Smooth muscle cell (in vitro differentiated cells): ENCODE measurements around the gene LRP1. TPM values are rescaled to one million over a fixed set of nuclear protein-coding genes. Genes with fewer than 3 reads are reported as not detected.

ENCODE experiments used
- DNase-seq: peaks from one replicate; lab custom pipeline; 2025; ENCODE audit not compliant: unreplicated experiment; lab: John Stamatoyannopoulos, UW
- H2AFZ ChIP-seq: fragments of 200-600 bp; sonication (generic); 2 replicates; pipeline ENCODE4 v1.6.0; 2016; ENCODE audit warnings: antibody characterized with exemption, low read depth, mild to moderate bottlenecking
- H3F3A ChIP-seq: fragments of 200-600 bp; sonication (generic); 2 replicates; pipeline ENCODE4 v1.6.0; 2017; ENCODE audit warnings: antibody characterized with exemption, low read depth
- H3K27ac ChIP-seq: fragments of 200-600 bp; sonication (generic); 2 replicates; pipeline ENCODE4 v1.5.1; 2016; ENCODE audit warnings: low read depth, mild to moderate bottlenecking
- H3K27me3 ChIP-seq: fragments of 200-600 bp; sonication (generic); 2 replicates; pipeline ENCODE4 v1.6.1; 2016; ENCODE audit warnings: low read depth, mild to moderate bottlenecking
- H3K36me3 ChIP-seq: fragments of 200-600 bp; sonication (generic); 2 replicates; pipeline ENCODE4 v1.5.1; 2016; ENCODE audit warnings: low read depth
- H3K4me1 ChIP-seq: fragments of 200-600 bp; sonication (generic); 2 replicates; pipeline ENCODE4 v1.5.1; 2016; ENCODE audit warnings: low read depth
- H3K4me2 ChIP-seq: fragments of 200-600 bp; sonication (generic); 2 replicates; pipeline ENCODE4 v1.6.0; 2016; ENCODE audit warnings: mild to moderate bottlenecking
- H3K4me3 ChIP-seq: fragments of 200-600 bp; sonication (generic); 2 replicates; pipeline ENCODE4 v1.5.1; 2016; ENCODE audit warnings: mild to moderate bottlenecking
- H3K79me2 ChIP-seq: fragments of 200-600 bp; sonication (generic); 2 replicates; pipeline ENCODE4 v1.6.0; 2016; ENCODE audit warnings: low read depth, mild to moderate bottlenecking
- H3K9ac ChIP-seq: fragments of 200-600 bp; sonication (generic); 2 replicates; pipeline ENCODE4 v1.6.0; 2016; ENCODE audit warnings: low read depth
- H3K9me3 ChIP-seq: fragments of 200-600 bp; sonication (generic); replicated peaks from 2 replicates; pipeline ENCODE4 v1.5.1; 2016; ENCODE audit warnings: low read depth
- H4K20me1 ChIP-seq: fragments of 200-600 bp; sonication (generic); 2 replicates; pipeline ENCODE4 v1.6.0; 2016; ENCODE audit warnings: low read depth
- WGBS: methylation state at CpG from one replicate; pipeline ENCODE4 v1.1.7; 2016; ENCODE audit warnings: low lambda C conversion rate; 5-methylcytosine and 5-hydroxymethylcytosine counted together
- polyA plus RNA-seq: library from polyadenylated mRNA; unstranded; fragments of >200 nt; fragmentation: Nextera tagmentation; extraction: Ambion mirVana; gene quantifications from 2 replicates; pipeline ENCODE4 v1.2.1, GENCODE V29; 2016
- total RNA-seq: library from RNA; depleted of rRNA; stranded (reverse); fragments of >200 nt; gene quantifications from 2 replicates; pipeline ENCODE4 v1.2.3, GENCODE V29; 2014
- TF ChIP-seq, protein P1 (sequence below): fragments of 200-600 bp; sonication (generic); IDR thresholded peaks from 2 replicates; pipeline ENCODE4 v1.5.1; 2017; ENCODE audit warnings: borderline replicate concordance, mild to moderate bottlenecking, antibody characterized with exemption; ENCODE audit not compliant: insufficient read depth, poor library complexity, severe bottlenecking

The LRP1 gene
- total and polyA plus RNA-seq, 2 experiments from 2014 or later = 75.3 to 95.4 TPM

DNA sequence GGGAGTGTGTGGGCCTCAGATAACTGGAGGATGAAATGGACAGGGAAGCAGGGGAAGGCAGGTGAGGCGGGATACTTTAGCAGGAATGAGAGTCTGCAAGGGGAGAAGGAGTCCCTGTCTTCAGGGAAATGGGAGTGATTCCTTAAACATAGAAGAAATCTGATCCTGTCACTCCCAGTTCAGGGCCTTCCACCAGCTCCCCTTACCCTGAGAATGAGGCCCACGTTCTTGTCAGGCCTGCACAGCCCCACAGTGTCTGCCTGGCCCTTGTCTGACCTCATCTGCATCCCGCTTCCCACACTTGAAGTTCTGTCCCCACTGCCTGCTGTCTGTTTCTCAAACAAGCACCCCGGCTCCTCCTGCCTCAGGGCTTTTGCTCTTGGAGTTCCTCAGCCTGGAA, 31.8 kb downstream of the LRP1 start:
- peaks cover 91% of the 10 kb centered on the region for H4K20me1 ChIP-seq
- peaks cover 9% of the 10 kb centered on the region for H3K79me2 ChIP-seq
- H2AFZ ChIP-seq = no peak overlapping the region
- H3K9ac ChIP-seq = no peak overlapping the region
- DNase-seq = no peak
- H3K4me3 ChIP-seq = no peak overlapping the region
- no peaks in the 10 kb centered on the region for H3K4me1 ChIP-seq
- WGBS = 98% methylated on average over 4 of the region's 4 CpGs
- TF ChIP-seq, protein P1, sequence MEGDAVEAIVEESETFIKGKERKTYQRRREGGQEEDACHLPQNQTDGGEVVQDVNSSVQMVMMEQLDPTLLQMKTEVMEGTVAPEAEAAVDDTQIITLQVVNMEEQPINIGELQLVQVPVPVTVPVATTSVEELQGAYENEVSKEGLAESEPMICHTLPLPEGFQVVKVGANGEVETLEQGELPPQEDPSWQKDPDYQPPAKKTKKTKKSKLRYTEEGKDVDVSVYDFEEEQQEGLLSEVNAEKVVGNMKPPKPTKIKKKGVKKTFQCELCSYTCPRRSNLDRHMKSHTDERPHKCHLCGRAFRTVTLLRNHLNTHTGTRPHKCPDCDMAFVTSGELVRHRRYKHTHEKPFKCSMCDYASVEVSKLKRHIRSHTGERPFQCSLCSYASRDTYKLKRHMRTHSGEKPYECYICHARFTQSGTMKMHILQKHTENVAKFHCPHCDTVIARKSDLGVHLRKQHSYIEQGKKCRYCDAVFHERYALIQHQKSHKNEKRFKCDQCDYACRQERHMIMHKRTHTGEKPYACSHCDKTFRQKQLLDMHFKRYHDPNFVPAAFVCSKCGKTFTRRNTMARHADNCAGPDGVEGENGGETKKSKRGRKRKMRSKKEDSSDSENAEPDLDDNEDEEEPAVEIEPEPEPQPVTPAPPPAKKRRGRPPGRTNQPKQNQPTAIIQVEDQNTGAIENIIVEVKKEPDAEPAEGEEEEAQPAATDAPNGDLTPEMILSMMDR = no peak
- H3K27me3 ChIP-seq = no peaks in the 10 kb centered on the region
- peaks cover 10% of the 10 kb centered on the region for H3F3A ChIP-seq
- no peak overlapping the region for H3K27ac ChIP-seq
- no peaks in the 10 kb centered on the region for H3K9me3 ChIP-seq
- H3K36me3 ChIP-seq = peaks cover 10% of the 10 kb centered on the region
- no peak overlapping the region for H3K4me2 ChIP-seq

- Histone ChIP-seq H3K27me3 (no peaks in the 10 kb centered on the region), H3K79me2 (peaks cover 9% of the 10 kb centered on the region), H4K20me1 (peaks cover 87% of the 10 kb centered on the region), H3K4me3 (no peak overlapping the region), H3K4me1 (no peaks in the 10 kb centered on the region), H3K36me3 (peaks cover 5% of the 10 kb centered on the region), H3K4me2 (no peak overlapping the region), H2AFZ (no peak overlapping the region), H3K9me3 (no peaks in the 10 kb centered on the region), H3K9ac (no peak overlapping the region), H3F3A (peaks cover 13% of the 10 kb centered on the region), H3K27ac (no peak overlapping the region)
- TF ChIP-seq, protein P1 = no peak
- WGBS = 97% methylated on average over 14 of the region's 14 CpGs
- no peak for DNase-seq
These were observed 32.5 kb downstream of the LRP1 start for GRCh38 chr12:57160741-57161140.

DNA sequence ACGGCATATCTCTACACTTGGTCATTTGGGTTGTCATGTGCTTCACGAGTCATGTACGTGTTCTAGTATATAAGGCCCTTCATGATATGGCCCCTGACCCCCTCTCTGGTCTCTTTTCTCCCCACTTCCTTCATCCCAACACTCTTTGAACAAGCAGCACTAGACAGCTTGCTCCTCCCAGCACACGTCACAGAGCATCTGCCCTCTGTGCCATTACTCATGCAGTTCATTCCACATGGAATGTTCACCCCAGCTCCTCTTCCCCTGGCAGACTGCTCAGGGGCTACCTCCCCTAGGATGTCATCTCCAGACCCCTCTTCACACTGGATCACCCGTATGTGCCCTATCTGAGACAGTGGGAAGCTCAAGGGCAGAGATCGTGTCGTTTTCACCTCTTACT, 33.2 kb downstream of the LRP1 start:
- TF ChIP-seq, protein P1 = no peak
- Histone ChIP-seq H3K4me1 (no peaks in the 10 kb centered on the region), H3K9me3 (no peaks in the 10 kb centered on the region), H3K79me2 (peaks cover 9% of the 10 kb centered on the region), H3F3A (peaks cover 13% of the 10 kb centered on the region), H3K4me3 (no peak overlapping the region), H2AFZ (no peak overlapping the region), H3K27ac (no peak overlapping the region), H3K9ac (no peak overlapping the region), H3K36me3 (peaks cover 4% of the 10 kb centered on the region), H3K27me3 (no peaks in the 10 kb centered on the region), H4K20me1 (peaks cover 87% of the 10 kb centered on the region), H3K4me2 (no peak overlapping the region)
- no peak for DNase-seq
- WGBS = 94% methylated on average over 7 of the region's 7 CpGs

DNA sequence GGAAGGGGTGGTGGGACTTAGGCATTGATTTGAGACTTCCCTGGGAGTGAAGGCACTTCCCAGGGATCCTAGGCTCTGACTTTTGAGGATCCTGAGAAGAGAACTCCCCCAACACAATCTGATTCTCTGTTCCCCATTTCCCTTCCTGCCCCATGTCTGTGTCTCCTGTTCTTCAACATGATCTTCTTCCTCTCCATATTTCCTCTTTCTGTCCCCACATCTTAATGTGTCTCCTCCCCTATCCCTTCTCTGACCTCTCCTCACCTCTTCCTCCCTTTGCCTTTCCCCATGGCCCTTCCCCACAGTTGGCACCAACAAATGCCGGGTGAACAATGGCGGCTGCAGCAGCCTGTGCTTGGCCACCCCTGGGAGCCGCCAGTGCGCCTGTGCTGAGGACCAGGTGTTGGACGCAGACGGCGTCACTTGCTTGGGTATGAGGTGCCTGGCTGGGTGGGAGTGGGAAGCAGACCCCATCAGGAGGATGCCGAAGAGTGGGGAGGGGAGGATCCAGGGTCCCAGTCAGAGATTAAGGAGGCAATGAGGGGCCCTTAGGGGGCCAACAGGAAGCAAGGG, 34.4 kb downstream of the LRP1 start:
- TF ChIP-seq, protein P1 = no peak
- WGBS = 97% methylated on average over 8 of the region's 8 CpGs
- Histone ChIP-seq H3K4me2 (no peak overlapping the region), H4K20me1 (peaks cover 87% of the 10 kb centered on the region), H2AFZ (no peak overlapping the region), H3K4me3 (no peak overlapping the region), H3F3A (peaks cover 16% of the 10 kb centered on the region), H3K4me1 (no peaks in the 10 kb centered on the region), H3K27me3 (no peaks in the 10 kb centered on the region), H3K9me3 (no peaks in the 10 kb centered on the region), H3K79me2 (peaks cover 4% of the 10 kb centered on the region), H3K9ac (no peak overlapping the region), H3K27ac (no peak overlapping the region), H3K36me3 (peaks cover 4% of the 10 kb centered on the region)
- no peak for DNase-seq
